ENCODE results near the gene FSTL4. TPM values are rescaled to one million over a fixed set of nuclear protein-coding genes. Genes with fewer than 3 reads are reported as not detected.

Gene FSTL4
- polyA plus RNA-seq, 1 of the 3 experiments (the other 2 are of a cell fraction) = not detected

DNA sequence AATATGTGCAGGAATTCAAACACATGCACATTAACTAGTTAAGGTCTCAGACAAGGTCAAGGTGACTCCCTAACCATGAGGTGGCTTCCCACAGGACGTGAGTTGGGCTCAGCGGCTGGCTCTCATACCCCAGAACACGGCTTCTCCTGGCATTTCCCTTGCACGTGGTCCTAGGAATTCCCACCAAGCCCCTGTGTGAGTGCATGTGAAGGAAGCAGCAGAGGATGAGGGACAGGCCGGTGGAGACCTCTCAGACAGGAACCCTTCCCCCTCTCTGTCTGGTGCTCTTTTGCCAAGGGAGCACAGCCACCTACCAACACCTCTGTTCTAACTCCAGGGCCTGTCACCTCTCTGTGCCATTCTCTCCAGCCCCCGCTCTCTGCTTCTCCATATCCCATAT, 271.0 kb downstream of the FSTL4 start:
- Histone ChIP-seq H3K4me1 (ENCODE audit: control insufficient read depth in 1 of 2, insufficient read depth in 2 of 2, low read depth in 1 of 2, low read length in 1 of 2) (peaks cover 0 to 2% of the 10 kb centered on the region in 2 experiments; a peak in 1 of 4 replicates), H3K4me3 (ENCODE audit: low read depth in 2 of 2, low read length in 1 of 2) (no peak overlapping the region), H3K27me3 (ENCODE audit: insufficient read depth) (no peaks in the 10 kb centered on the region), H3K36me3 (replicated peaks in 1 of 2; ENCODE audit: control insufficient read depth in 1 of 2, insufficient read depth in 2 of 2, low read length in 1 of 2) (no peaks in the 10 kb centered on the region), H3K4me2 (no peak overlapping the region), H4K20me1 (ENCODE audit: insufficient read depth) (no peaks in the 10 kb centered on the region), H3K9me3 (no peaks in the 10 kb centered on the region), H3K9me2 (no peaks in the 10 kb centered on the region), H3K27ac (ENCODE audit: low read depth in 2 of 2, low read length in 1 of 2) (no peak overlapping the region), H3F3A (replicated peaks; ENCODE audit: insufficient read depth) (no peaks in the 10 kb centered on the region), H2AFZ (ENCODE audit: low read depth) (no peak overlapping the region), H3K79me2 (ENCODE audit: insufficient read depth) (no peaks in the 10 kb centered on the region), H3K9ac (no peak overlapping the region)
- 50% methylated on average over 6 of the region's 6 CpGs for WGBS (ENCODE audit: low lambda C conversion rate)
- TF ChIP-seq ZBTB33 (IDR thresholded peaks at IDR 0.05; ENCODE audit: borderline replicate concordance, low read depth) = no peak
- TF ChIP-seq RFX5 (IDR thresholded peaks at IDR 0.05; ENCODE audit: low read length) = no peak
- TF ChIP-seq JUND (IDR thresholded peaks at IDR 0.05) = no peak
- TF ChIP-seq FOSL2 (IDR thresholded peaks at IDR 0.05; ENCODE audit: borderline replicate concordance, low read depth) = no peak
- no peak for TF ChIP-seq NFIC (IDR thresholded peaks at IDR 0.05; ENCODE audit: borderline replicate concordance)
- TF ChIP-seq TEAD4 (IDR thresholded peaks at IDR 0.05; ENCODE audit: borderline replicate concordance, insufficient read depth) = no peak
- TF ChIP-seq FOXJ3 (CRISPR knock-in tag; IDR thresholded peaks at IDR 0.05) = no peak
- no peak for TF ChIP-seq GABPA (IDR thresholded peaks at IDR 0.05; ENCODE audit: low read depth)
- DNase-seq = no peak
- POLR2A ChIA-PET = no interaction called here
- CTCF ChIA-PET = interaction anchor here (0.7 to 1.7 kb wide), 5 partner anchors 10 to 363 kb away, joined by 3 read pairs; no protein-coding TSS in a partner anchor

GRCh38 chr5:133340822-133341221, 271.5 kb downstream of the FSTL4 start:
- CTCF ChIA-PET = interaction anchor here (1.5 to 1.7 kb wide), 3 partner anchors 19 to 364 kb away, joined by 3 read pairs; no protein-coding TSS in a partner anchor
- Histone ChIP-seq H3K4me3 (ENCODE audit: low read depth in 2 of 2, low read length in 1 of 2) (no peak overlapping the region), H3K4me1 (ENCODE audit: control insufficient read depth in 1 of 2, insufficient read depth in 2 of 2, low read depth in 1 of 2, low read length in 1 of 2) (peaks cover 0 to 2% of the 10 kb centered on the region in 2 experiments; a peak in 1 of 4 replicates)

More at GRCh38 chr5:133340822-133341221, 271.5 kb downstream of the FSTL4 start:
- Histone ChIP-seq H3K79me2 (ENCODE audit: insufficient read depth) (no peaks in the 10 kb centered on the region), H3F3A (replicated peaks; ENCODE audit: insufficient read depth) (no peaks in the 10 kb centered on the region), H3K4me2 (no peak overlapping the region), H3K27me3 (ENCODE audit: insufficient read depth) (no peaks in the 10 kb centered on the region), H3K9ac (no peak overlapping the region), H2AFZ (ENCODE audit: low read depth) (no peak overlapping the region), H3K27ac (ENCODE audit: low read depth in 2 of 2, low read length in 1 of 2) (no peak overlapping the region), H4K20me1 (ENCODE audit: insufficient read depth) (no peaks in the 10 kb centered on the region), H3K9me2 (no peaks in the 10 kb centered on the region), H3K9me3 (no peaks in the 10 kb centered on the region), H3K36me3 (replicated peaks in 1 of 2; ENCODE audit: control insufficient read depth in 1 of 2, insufficient read depth in 2 of 2, low read length in 1 of 2) (no peaks in the 10 kb centered on the region)
- TF ChIP-seq TAF1 (IDR thresholded peaks at IDR 0.05; ENCODE audit: borderline replicate concordance, low read depth, low read length) (no peak), RFX5 (IDR thresholded peaks at IDR 0.05; ENCODE audit: low read length) (no peak), EP300 (IDR thresholded peaks at IDR 0.05; ENCODE audit: borderline replicate concordance in 1 of 2, low read depth in 1 of 2, low read length in 1 of 2) (no peak), REST (IDR thresholded peaks at IDR 0.05; ENCODE audit: low read depth, low read length) (no peak), JUND (IDR thresholded peaks at IDR 0.05) (no peak), FOXM1 (IDR thresholded peaks at IDR 0.05; ENCODE audit: low read depth) (no peak), ZBTB33 (IDR thresholded peaks at IDR 0.05; ENCODE audit: borderline replicate concordance, low read depth) (no peak), POLR2AphosphoS5 (IDR thresholded peaks at IDR 0.05; ENCODE audit: low read depth, low read length) (no peak), USF1 (IDR thresholded peaks at IDR 0.05; ENCODE audit: borderline replicate concordance, low read depth) (no peak), MEF2A (IDR thresholded peaks at IDR 0.05; ENCODE audit: borderline replicate concordance, low read depth) (no peak), SMC3 (IDR thresholded peaks at IDR 0.05; ENCODE audit: low read depth, low read length) (no peak), RAD21 (IDR thresholded peaks at IDR 0.05; ENCODE audit: low read length) (no peak), TEAD4 (IDR thresholded peaks at IDR 0.05; ENCODE audit: borderline replicate concordance, insufficient read depth) (no peak), RCOR1 (IDR thresholded peaks at IDR 0.05; ENCODE audit: low read length) (no peak)
- POLR2A ChIA-PET = no interaction called here
- DNase-seq = no peak
- WGBS (ENCODE audit: low lambda C conversion rate) = 60% methylated on average over 8 of the region's 8 CpGs

Measured in SK-N-SH (cell line).